ENCODE measurements around the gene CALML3. TPM values are rescaled to one million over a fixed set of nuclear protein-coding genes. Genes with fewer than 3 reads are reported as not detected.

Gene CALML3
- total RNA-seq, 6 donors from 2014 or later, result not detected

GRCh38 chr10:5488272-5489161, 36.2 kb upstream of the CALML3 start:
- no peak overlapping the region for H3K27ac ChIP-seq
- H3K36me3 ChIP-seq, result no peaks in the 10 kb centered on the region
- H3K4me3 ChIP-seq, result no peak overlapping the region
- no peaks in the 10 kb centered on the region for H3K27me3 ChIP-seq
- peak; percentile 12 to 18 for ATAC-seq (ENCODE audit: low FRiP score in 2 of 2)
- TF ChIP-seq POLR2A (IDR thresholded peaks at IDR 0.05) (no peak), CTCF (IDR thresholded peaks at IDR 0.05) (no peak), POLR2AphosphoS5 (IDR thresholded peaks at IDR 0.05) (no peak), EP300 (IDR thresholded peaks at IDR 0.05) (no peak)
- peaks cover 0 to 6% (median 4%) of the 10 kb centered on the region in 4 donors for H3K9me3 ChIP-seq
- peak; percentile 52 to 70 for DNase-seq
- 82% methylated on average over 12 to 27 of the region's 27 CpGs for WGBS, 2 donors
- peaks cover 0 to 4% (median 1%) of the 10 kb centered on the region in 4 donors for H3K4me1 ChIP-seq

GRCh38 chr10:5490032-5490431, 34.7 kb upstream of the CALML3 start:
- WGBS, 2 donors, result 96 to 97% methylated on average over 4 of the region's 4 CpGs
- DNase-seq (no peak), ATAC-seq (ENCODE audit: low FRiP score in 2 of 2) (no peak)
- H3K4me3 ChIP-seq, result no peak overlapping the region
- H3K27me3 ChIP-seq, result no peaks in the 10 kb centered on the region
- peaks cover 0 to 9% (median 2%) of the 10 kb centered on the region in 4 donors for H3K4me1 ChIP-seq
- no peak for TF ChIP-seq CTCF (IDR thresholded peaks at IDR 0.05)
- TF ChIP-seq POLR2A (IDR thresholded peaks at IDR 0.05), result no peak
- TF ChIP-seq EP300 (IDR thresholded peaks at IDR 0.05), result no peak
- no peak for TF ChIP-seq POLR2AphosphoS5 (IDR thresholded peaks at IDR 0.05)
- peaks cover 0 to 6% (median 4%) of the 10 kb centered on the region in 4 donors for H3K9me3 ChIP-seq
- H3K27ac ChIP-seq, result no peak overlapping the region
- no peaks in the 10 kb centered on the region for H3K36me3 ChIP-seq

- H3K27ac ChIP-seq, result no peak overlapping the region
- no peaks in the 10 kb centered on the region for H3K36me3 ChIP-seq
- H3K27me3 ChIP-seq, result no peaks in the 10 kb centered on the region
- H3K9me3 ChIP-seq, result peaks cover 0 to 6% (median 4%) of the 10 kb centered on the region in 4 donors
- TF ChIP-seq POLR2AphosphoS5 (IDR thresholded peaks at IDR 0.05) (no peak), POLR2A (IDR thresholded peaks at IDR 0.05) (no peak), EP300 (IDR thresholded peaks at IDR 0.05) (no peak), CTCF (IDR thresholded peaks at IDR 0.05) (no peak)
- WGBS, 2 donors, result 83 to 85% methylated on average over 8 to 10 of the region's 10 CpGs
- no peak for ATAC-seq (ENCODE audit: low FRiP score in 2 of 2)
- no peak for DNase-seq
- no peak overlapping the region for H3K4me3 ChIP-seq
- H3K4me1 ChIP-seq, result peaks cover 0 to 9% (median 2%) of the 10 kb centered on the region in 4 donors
Observed at GRCh38 chr10:5490698-5491464, 33.9 kb upstream of the CALML3 start.

GRCh38 chr10:5491477-5491876, 33.3 kb upstream of the CALML3 start:
- no peaks in the 10 kb centered on the region for H3K27me3 ChIP-seq
- no peak overlapping the region for H3K4me3 ChIP-seq
- TF ChIP-seq CTCF (IDR thresholded peaks at IDR 0.05), result no peak
- no peak for TF ChIP-seq EP300 (IDR thresholded peaks at IDR 0.05)
- TF ChIP-seq POLR2AphosphoS5 (IDR thresholded peaks at IDR 0.05), result no peak
- no peak for TF ChIP-seq POLR2A (IDR thresholded peaks at IDR 0.05)
- no peak overlapping the region for H3K27ac ChIP-seq
- peaks cover 0 to 6% (median 4%) of the 10 kb centered on the region in 4 donors for H3K9me3 ChIP-seq
- DNase-seq (no peak), ATAC-seq (ENCODE audit: low FRiP score in 2 of 2) (no peak)
- H3K36me3 ChIP-seq, result no peaks in the 10 kb centered on the region
- H3K4me1 ChIP-seq, result peaks cover 0 to 9% (median 2%) of the 10 kb centered on the region in 4 donors
- WGBS, 2 donors, result 70 to 95% methylated on average over 2 to 7 of the region's 7 CpGs
